Inflammatory macrophage treated with lipopolysaccharide for 4 hours (primary cell): ENCODE measurements around the gene NAIF1.
"Not testable (repeated sequence)": the region's sequence is repeated elsewhere in the genome, so short reads cannot be mapped to it uniquely, and the experiment has no call there.

ENCODE experiments used
- DNase-seq: peaks from one replicate; pipeline ENCODE4 v3.0.0-alpha.2; 2020

NAIF1 gene

DNA sequence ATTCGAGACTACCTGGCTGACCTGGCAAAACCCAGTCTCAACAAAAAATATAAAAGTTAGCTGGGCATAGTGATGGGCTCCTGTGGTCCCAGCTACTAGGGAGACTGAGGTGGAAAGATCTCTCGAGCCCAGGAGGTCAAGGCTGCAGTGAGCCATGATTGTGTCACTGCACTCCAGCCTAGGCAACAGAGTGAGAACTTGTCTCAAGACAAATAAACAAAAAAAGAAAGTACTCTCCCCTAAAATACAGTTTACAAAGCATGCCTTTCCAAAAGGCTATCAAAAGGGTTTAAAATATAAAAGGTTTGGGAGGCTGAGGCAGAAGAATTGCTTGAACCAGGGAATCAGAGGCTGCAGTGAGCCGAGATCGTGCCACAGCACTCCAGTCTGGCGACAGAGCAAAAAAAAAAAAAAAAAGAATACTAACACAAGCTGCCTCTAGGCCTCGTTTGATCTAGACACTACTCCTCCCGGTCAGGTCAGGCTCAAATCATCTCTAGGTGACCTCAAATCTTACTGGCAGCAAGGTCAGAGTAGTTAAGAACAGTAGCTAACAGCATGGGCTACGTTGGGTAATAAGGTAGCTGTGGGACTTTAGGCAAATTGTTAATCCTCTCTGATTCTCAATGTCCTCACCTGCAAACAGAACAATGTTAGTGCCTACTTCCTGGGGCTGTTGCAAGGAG is 9.3 kb downstream of the NAIF1 start:
- no peak for DNase-seq

DNA sequence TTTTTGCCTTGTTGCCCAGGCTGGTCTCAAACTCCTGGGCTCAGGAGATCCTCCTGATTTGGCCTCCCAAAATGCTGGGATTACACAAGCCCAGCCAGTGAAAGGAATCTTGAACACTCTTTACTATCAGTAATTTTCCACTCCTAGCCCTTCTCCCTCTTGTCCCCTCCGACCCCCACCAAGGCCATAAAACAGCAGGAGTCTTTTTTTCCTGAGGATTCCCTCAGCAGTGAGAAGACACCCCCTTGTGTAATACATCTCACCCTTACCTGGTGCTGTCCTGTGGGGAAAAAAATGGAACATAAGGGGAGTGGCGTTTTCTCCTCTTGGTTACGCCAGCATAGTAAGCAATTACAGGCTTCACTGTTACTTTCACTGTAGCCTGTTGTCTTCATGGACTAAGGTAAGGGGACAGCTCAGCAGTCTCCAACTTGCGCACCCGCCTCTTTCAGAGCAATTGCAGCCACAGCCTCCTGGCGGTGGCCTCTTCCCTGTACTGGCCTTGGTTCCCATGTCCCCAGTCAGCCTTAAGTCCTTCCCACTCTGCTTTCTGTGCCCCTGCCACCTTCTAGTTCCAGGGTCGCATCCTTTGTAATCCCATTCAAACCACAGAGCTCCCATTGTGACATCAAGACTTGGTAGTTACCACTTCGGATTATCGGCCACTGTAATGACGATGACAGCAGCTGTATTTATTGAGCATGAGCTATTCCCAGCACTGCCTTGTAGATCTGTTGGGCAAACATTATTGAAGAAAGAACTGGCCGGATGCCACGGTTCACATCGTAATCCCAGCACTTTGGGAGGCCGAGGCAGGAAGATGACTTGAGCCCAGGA is 10.0 kb downstream of the NAIF1 start:
- no peak for DNase-seq

DNA sequence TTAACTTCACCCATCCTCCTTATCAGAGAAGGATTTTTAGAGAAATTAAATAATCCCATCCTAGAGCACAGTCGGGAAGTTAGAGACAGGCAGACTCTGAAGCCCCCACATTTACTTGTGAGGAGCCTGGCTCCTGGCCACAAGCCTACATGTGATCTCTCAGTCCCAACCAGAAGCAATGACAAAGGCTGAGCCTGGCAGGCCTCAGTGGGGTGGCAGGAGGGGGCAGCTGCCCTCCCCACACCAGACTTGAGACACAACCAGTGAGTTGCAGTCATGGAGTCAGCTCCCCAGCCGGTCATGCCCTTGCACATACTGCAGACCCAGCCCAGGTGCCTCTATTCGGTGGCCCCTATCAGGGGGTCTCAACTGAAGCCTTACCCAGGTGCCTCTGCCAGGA is 11.0 kb downstream of the NAIF1 start:
- DNase-seq: no peak

DNA sequence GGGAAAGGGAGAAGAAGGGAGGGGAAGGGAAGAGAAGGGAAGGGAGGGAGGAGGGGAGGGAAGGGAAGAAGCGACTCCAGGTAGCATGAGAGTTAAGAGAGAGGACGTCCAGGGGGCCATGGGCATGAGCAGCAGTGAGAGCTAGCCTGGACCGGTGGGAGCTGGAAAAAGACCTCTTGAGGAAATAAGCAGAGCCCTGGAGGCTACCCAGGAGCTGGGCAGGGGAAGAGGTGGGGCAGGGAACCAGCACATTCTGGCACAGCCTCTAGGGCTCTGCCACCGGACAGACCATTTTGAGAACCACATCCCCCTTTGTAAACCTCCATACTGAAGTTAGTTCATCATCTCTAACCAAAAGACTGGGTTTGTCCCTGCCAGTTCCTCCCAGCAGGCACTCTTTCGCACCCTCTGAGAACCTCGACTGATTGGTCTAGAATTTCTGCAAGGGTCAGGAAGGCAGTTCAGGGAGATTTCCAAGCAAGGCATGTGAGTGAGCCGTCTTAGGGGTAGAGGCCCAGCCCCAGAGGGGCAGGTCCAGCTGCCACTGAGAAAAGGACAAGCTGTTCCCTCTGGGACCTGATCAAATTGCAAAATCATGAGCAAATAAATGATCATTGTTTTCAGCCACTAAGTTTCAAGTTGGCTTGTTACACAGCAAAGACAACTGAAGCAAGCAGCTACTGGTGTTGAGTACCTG is 11.6 kb downstream of the NAIF1 start:
- peak; percentile 61 for DNase-seq

DNA sequence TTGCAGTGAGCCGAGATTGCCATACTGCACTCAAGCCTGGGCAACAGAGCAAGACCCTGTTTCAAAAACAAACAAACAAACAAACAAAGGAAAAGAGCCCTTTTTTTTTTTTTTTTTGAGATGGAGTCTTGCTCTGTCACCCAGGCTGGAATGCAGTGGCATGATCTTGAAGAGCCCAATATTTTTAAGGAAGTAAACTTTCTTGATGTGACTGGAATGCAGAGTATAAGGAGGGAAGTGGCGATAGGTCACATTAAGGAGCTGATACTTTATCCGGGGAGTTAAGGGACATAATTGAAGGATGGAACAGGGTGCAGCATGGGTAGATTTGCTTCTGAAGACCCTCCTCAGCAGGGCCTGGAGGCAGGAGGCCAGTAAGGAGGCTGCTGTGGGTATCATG is 13.0 kb downstream of the NAIF1 start:
- peak; percentile 56 for DNase-seq

DNA sequence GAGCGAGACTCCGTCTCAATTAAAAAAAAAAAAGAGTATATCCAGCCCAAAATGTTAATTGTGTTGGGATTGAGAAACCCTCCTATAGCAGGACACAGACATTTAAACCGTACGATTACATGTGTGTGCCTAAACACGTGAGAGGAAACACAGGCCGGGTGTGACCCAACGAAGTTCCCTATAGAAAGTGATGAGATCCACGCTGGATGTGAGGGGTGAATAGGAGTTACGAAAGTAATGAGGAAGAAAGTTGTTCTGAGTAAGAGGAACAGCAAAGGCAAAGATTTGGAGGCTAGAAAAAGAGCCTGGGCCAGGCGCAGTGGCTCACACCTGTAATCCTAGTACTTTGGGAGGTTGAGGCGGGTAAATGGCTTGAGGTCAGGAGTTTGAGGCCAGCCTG is 13.6 kb downstream of the NAIF1 start:
- DNase-seq: peak; percentile 98

DNA sequence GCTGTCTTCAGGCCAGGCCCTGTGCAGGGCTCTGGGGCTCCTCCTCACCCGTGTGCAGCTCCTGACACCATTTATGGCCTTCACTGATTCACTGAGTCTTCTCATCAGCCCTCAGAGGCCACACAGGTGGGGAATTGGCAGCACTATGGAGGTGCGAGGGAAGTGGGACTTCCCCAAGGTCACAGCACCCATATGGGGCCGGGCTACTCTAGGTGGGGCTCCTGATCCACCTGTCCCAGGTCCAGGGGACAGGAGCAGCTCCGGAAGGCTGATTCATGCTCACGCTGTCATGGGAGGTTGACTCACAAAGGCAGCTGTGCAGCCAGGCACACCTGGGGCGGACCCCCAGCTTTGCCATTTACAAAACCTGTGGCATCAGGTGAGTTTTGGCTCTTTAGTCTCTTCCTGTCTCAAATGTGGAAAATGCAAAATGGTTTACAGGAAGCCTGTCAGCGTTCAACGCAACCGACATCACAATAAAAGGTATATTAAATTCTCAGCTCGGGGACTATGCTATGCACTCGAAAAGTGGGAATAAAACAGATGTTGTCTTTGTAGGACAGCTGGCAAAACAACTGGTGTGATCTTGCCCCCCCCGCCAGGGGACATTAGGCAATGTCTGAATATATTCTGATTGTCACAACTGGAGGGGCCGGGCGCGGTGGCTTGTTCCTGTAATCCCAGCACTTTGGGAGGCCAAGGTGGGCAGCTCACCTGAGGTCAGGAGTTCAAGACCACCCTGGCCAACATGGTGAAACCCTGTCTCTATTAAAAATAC is 15.0 kb downstream of the NAIF1 start:
- DNase-seq: no peak

DNA sequence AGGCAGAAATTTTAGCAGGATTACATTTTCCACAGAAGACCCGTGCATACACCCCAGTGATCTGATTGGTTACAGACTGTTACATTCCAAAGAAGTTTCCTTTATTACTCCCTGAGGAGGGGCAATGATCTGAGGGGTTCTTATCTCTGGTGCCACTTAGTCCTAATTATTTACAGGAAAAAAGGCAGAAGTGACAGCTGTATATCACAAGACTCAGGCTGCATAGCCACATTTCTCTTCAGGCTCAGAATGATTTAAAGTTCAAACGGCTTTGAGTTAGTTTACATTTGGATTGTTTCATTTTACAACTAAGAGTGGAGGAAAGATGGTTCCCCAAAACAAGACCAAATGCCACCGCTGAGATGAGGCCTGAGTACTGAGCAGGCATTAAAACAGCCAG is 17.3 kb downstream of the NAIF1 start:
- no peak for DNase-seq

DNA sequence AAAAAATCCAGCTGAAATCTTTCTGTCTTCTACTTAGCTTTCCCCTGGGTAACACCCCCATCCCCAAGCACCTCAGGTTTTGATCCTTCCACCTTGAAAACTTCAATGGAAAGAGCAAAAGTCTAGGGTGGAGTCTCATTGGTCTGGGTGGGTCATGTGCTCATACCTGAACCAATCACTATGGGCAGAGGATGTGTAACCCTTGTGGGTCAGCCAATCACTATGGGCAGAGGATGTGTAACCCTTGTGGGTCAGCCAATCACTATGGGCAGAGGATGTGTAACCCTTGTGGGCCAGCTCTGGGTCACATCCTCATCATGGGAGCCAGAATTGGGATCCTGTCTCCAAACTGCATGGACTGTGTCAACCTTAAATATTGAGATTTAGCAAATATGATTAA is 18.5 kb downstream of the NAIF1 start:
- DNase-seq: no peak

DNA sequence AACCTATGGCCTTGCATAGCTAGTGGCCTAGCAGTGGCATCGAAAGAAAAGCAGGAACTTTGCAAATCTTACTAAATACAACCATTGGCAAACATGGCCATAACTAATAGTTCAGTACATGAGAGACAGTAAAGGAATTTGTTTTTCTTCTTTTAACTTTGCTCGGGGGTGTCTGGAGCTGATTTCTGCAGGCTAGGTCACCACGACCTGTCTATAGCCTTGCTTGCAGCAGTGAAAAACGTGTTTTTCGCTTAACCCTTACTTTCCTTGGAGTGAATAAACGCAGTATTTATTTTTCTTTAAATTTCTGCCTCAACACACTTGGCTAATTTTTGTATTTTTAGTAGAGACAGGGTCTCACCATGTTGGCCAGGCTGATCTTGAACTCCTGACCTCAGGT is 19.9 kb downstream of the NAIF1 start:
- no peak for DNase-seq

DNA sequence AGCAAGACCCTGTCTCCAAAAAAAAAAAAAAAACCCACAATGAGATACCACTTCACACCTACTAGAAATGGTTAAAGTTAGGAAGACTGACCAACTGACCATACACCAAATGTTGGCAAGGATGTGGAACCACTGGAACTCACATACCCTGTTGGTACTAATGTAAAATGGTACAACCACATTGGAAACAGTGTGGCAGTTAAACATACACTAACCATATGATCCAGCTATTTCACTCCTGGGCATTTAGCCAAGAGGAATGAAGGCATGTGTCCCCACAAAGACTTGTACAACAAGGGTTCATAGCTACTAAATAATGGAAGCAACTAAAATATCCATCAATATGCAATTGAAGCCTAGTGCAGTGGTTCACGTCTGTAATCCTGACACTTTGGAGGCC is 21.3 kb downstream of the NAIF1 start:
- DNase-seq: no peak

DNA sequence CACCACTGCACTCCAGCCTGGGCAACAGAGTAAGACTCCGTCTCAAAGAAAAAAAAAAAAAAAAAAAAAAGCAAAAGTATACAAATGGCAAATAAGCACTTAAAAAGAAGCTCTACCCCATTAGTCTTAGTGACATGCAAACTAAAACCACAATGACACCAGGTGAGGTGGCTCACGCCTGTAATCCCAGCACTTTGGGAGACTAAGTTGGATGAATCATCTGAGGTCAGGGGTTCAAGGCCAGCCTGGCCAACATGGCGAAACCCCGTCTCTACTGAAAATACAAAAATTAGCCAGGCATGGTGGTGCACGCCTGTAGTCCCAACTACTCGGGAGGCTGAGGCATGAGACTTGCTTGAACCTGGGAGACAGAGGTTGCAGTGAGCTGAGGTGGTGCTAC is 21.7 kb downstream of the NAIF1 start:
- not testable (repeated sequence) for DNase-seq

DNA sequence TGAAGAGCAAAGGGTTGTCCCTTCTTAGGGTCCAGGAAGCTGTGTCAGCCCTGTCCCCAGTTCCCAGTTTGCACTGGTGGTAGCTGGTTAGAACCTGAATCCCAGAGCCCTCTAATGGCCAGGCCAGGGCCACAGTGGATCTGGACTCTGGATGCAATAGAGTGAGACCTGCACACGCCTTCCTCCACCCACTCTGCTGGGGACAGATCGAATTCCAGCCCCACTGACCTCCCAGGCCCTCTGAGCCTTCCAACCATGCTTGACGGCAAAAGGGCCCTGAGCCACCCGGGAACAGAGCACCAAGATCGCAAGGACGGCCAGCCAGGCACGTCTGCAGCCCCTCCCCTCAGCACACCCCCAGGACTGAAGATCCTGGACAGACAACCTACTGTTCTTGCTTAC is 23.7 kb downstream of the NAIF1 start:
- no peak for DNase-seq

DNA sequence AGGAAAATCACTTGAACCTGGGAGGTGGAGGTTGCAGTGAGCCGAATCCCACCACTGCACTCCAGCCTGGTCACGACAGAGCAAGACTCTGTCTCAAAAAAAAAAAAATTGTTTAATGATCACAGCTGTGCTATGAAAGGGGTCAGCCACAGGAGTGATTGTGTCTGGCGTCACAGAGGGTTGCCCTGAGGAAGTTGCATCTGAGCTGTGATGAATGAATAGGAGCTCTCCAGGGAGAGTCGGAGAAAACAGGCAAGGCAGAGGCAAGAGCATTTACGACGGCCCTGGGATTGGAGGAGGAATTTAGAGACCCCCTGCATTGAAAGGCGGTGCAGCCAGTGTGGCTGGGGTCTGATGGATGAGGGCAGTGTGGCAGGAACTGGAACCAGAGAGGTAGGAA is 25.1 kb downstream of the NAIF1 start:
- DNase-seq: no peak

DNA sequence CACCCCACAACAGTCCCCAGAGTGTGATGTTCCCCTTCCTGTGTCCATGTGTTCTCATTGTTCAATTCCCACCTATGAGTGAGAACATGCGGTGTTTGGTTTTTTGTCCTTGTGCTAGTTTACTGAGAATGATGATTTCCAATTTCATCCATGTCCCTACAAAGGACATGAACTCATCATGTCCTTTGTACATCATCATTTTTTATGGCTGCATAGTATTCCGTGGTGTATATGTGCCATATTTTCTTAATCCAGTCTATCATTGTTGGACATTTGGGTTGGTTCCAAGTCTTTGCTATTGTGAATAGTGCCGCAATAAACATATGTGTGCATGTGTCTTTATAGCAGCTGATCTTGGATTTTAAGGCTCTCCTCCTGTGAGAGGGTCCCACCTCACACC is 26.3 kb downstream of the NAIF1 start:
- not testable (repeated sequence) for DNase-seq

DNA sequence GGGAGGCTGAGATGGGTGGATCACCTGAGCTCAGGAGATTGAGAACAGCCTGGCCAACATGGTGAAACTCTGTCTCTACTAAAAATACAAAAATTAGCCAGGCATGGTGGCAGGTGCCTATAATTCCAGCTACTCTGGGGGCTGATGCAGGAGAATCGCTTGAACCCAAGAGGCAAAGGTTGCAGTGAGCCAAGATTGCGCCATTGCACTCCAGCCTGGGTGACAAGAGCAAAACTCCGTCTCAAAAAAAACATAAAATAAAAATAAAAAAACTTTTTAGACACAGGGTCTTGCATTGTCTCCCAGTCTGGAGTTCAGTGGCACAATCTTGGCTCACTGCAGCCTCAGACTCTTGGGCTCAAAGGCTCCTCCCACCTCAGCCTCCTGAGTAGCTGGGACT is 30.6 kb downstream of the NAIF1 start:
- not testable (repeated sequence) for DNase-seq

DNA sequence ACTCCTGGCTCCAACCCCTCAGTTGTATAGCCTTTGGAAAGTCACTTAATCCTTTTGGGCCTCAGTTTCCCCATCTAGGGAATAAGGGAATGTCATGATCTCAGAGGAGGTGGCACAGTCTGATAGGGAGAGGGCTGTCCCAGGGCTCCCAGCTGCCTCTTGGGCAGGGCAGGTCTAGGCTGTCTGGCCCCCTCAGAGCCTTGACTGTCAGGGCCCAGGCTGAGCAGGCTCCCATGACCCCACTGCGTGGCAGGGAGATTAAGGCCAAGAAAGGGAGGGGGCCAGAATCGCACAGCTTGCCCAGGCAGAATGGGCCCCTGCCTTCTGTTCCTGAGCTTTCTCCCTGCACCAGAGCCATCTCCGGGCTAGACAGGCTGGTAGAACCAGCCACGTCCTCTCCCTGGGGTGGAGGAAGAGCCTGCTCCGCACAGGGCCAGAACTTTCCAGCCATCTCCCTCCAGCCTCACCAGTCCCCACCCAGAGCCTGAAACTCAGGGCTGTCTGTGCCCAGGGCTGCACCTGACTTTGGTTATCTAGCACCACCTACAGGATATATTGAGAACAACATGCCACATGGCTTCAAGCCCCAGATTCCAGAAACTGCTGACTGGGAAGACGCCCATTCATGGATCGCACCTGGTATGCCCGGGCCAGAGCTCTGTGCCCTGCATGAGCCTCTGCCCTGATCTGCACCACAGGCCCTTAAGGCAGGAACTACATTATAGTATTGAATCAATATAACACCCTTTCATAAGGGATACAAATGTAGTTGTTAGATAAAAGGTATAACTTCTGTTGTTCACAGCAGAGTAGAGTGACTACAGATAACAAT is 32.1 kb downstream of the NAIF1 start:
- peak; percentile 70 for DNase-seq

DNA sequence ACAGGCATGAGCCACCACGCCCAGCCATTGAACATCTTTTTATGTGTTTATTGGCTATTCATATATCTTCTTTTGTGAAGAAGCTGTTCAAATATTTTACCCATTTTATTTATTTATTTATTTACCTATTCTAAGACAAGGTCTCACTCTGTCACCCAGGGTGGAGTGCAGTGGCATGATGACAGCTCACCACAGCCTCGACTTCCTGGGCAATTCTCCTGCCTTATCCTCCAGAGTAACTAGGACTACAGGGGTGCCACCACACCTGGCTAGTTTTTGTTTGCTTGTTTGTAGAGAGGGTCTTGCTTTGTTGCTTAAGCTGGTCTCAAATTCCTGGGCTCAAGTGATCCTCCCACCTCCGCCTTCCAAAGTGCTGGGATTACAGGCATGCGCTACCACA is 33.5 kb downstream of the NAIF1 start:
- DNase-seq: no peak

DNA sequence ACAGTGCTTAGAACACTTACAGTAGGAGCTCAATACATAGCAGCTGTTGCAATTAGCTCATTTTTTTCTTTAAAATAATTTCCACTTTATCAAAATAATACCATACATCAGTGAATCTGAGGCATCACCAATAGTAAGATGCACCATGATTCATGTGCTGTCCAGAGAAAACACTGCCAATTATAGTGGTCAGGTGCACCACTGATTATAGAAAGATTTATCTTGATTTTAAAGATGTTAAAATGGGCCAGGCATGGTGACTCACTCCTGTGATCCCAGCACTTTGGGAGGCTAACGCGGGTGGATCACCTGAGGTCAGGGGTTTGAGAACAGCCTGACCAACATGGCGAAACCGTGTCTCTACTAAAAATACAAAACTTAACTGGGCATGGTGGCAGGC is 39.4 kb downstream of the NAIF1 start:
- DNase-seq: no peak

DNA sequence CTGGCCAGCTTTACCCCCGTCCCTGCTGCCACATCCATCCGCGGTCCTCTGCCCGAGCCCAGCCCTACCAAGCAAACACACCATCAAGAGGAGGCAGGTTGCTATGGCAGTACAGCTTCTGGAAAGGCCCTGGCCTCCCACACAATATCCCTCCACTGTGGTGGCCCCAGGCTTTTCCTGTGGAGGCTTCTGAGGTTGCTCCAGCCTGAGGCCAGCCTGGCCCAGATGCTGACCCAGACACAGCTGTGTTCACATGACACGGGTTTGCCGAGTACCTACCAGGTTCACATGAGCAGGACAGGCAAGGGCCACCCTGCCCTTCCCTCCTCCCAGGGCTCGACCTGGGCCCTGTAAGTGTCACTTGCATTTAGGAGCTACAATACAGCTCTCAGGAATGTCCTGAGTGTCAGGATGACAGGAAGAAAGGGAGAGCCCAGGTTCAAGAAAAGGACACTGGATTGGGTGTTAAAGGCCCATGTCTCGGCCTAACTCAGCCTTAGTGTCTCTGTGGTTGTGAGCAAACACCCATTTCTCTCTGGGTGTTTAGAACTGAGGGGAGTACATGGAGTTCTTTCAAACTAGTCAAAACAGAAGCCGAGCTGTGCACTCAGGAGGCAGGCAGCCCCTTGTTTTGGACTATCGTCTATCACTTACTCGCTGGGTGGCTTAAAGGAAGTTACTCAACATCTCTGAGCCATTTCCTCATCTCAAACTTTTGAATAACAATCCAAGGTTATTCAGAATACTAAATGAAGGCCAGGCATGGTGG is 40.2 kb downstream of the NAIF1 start:
- peak; percentile 73 for DNase-seq

DNA sequence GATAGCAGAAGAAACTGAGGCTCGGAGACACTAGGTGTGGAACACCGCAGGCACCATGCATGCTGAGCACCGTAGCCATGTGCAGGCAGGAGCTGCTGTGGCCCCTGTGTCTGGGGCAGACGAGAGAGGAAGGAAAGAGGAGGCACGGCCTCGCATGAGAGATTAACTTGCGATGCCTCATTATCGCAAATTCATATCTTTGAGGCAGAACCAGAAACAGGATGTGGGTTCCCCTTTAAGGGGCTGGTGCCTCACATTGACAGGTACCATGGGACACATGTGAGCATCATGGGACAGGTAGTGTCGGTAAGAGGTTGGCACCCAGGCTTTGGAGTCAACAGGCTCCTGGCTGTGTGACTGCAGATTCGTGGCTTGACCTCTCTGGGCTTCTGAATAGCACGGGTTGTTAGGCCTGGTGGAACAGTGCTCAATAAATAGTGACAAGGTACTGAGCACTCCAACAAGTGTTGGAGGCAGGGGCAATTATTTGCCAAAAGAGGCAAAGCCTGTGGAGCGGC is 40.8 kb downstream of the NAIF1 start:
- DNase-seq: no peak
